Measurements from ENCODE around the gene EP400.
"Not testable (repeated sequence)": the region's sequence is repeated elsewhere in the genome, so short reads cannot be mapped to it uniquely, and the experiment has no call there.

Gene EP400

DNA sequence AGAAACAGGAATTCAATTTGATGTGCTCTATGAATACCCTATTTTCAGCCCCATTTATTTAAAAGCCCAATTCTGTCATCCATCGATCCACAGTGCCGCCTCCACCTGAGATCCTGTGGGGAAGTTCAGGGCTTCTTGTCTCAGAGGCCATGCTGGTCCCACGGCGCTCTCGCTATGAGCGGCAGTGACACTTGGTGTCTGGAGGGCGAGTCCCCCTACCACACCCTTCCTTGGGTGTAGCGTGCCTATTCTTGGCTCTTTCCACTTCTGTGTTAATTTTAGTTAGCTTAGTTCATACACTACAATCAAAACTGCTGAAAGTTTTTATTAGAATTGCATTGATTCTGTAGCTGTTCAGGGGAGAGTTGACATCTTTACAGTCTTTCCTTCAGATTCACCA, 120.6 kb downstream of the EP400 start:
- DNase-seq = no peak

DNA sequence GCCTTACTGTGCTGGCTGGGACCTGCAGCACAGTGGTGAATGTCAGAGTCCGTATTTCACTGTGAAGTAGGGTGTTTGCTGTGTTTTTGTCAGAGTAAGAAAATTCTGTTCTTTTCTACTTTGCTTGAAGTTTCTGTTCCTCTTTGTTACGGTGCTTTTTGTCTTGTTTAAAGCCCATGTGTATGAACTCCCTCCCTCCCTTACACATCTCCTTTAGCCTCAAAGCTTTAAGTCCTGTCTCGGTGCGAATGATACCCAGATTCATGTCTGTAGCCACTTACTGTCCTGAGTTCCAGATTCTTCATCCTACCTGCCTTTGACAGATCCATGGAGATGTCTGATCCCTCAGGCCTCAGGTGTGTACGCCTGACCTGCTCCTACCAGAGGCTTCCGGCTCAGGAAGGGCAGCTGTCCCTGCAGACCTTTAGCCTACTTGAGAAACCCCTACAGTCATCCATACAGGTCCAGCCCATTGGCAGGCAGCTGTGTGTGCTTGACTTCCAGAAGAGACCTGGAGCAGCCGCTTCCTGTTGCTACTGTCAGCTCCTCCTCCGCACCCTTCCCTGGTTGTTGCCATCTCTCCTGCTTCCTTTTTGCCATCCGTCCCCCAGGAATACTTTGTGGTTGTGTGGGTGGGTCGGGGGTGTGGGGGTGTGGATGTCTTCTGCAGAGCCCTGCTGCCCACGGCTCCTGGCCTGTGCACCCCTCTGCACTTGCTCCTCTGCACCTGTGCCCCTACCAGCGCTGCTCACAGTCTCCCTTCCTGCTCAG, 121.5 kb downstream of the EP400 start:
- DNase-seq = no peak

DNA sequence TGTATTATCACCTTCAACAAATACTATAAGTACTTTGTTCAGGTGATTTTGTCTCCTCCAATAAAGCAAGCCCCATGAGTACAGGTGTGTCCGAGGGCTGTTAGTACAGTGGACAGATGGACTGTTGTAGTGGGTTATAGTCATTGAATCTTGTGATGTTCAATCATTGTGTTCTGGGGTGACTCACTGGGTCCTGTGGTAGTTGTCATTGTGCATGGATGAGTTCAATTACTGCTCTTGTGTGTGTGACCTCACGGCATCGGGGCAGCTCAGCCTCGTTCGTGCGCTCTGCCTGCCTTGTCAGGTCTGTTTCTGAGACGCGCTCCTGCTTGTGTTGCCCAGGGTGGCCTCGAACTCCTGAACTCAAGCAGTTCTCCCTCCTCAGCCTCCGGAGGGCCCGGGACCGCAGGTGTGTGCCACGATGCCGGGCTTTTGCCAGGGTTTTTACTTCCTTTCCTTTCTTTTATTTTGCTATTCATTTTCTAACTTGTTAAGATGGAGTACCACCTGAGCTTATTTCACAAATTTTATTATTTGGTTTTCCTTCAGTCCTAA, 122.2 kb downstream of the EP400 start:
- no peak for DNase-seq

DNA sequence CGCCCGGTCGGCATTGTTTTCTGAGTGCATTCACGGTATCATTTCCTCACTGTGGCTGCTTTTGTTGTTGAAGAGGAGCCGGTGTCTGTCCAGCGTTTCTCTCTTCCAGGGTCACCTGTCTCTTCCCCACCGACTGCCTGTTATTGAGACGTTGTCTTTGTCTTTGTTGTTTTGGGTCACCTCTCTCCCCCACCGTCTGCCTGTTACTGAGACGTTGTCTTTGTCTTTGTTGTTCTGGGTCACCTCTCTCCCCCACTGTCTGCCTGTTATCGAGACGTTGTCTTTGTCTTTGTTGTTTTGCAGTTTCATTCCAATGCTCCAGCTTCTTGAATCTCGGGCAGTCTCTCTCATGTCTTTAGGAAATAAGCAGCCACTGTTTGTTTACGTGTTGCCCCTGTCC, 124.5 kb downstream of the EP400 start:
- no peak for DNase-seq

DNA sequence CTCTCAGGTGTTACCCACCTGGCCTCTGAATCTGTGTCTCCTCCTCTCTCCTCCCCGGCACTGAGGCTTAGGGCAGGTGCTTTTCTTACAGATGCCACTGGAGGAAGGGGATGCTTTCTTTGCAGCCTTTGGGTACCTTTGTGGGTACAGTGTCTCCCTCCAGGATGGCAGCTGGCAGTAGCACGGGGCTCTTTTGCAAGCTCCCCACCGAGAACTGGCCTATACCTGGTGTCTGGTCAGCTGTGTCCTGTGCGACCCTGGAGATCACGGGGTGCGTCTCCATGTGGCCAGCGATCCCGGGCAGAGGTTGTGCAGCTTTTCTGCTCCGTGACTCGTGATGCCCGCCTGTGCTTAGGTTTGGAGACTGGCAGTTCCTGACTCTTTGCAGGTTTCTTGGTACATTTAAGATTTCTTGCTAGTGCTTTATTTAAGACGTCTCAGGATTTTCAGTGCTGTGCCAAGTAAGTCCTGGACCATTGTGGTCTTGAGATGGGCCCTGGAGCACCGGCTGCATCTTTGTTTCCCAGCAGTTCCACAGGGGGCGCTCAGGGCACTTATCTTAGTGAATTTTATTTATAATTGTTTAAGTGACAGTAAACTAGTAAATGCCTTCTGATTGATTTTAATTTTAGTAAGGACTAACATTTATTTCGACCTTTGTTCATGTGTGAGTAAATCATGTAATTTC, 125.4 kb downstream of the EP400 start:
- no peak for DNase-seq

DNA sequence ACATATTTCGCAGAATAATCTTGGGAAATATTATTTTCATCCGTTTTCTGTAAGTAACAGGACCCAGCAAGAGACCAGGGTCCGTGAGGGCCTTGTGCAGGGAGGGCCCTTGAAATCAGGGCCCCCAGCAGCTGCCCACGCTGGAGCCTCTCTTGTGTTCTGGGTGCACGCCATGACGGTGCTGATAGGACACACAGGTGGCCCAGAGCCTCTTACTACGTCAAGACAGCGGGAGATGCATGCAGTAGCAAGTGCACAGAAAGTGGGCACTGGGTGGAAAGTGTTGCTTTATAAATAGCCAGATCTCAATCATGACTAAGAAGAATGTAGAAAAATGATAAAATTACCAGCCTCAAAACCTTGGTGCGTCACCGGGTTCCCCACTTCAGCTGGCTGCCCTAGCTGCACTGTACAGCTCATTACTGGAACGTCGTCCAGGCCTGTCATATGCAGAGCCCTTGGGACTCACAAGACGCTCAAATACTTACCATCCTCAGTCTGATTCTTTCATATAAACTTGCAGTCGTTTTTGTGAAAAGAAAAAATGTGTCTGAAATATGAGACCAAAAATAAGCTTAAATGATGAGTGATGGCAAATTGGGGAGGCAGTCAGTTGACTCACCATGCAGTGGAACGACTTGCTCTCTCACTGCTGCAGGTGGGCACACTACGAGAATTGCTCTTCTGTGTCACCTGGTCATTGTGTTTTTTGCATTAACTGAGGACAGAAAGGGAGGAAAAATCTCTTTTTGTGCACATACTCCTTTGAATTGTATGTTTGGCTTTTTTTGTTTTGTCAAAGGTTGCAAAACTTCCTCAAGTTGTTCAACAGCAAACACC, 126.2 kb downstream of the EP400 start:
- DNase-seq = no peak

DNA sequence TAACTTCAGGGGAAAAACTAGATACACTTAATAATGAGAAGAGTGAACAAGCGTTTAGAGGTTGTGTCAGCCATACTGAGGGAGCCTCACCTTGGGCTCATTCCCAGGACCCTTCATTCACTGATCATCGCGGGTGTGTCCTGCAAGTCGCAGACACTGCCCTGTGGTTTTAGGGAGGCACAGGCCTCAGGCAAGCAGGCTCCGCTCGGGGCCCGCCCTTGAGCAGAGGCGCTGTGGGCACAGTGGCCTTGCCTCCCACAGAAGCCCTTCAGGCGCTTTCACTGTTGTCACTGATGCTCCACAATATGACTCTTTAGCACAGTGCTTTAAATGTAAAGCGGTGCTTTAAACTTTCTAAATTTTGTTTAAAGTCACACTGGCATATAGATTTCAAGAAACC, 127.0 kb downstream of the EP400 start:
- no peak for DNase-seq

DNA sequence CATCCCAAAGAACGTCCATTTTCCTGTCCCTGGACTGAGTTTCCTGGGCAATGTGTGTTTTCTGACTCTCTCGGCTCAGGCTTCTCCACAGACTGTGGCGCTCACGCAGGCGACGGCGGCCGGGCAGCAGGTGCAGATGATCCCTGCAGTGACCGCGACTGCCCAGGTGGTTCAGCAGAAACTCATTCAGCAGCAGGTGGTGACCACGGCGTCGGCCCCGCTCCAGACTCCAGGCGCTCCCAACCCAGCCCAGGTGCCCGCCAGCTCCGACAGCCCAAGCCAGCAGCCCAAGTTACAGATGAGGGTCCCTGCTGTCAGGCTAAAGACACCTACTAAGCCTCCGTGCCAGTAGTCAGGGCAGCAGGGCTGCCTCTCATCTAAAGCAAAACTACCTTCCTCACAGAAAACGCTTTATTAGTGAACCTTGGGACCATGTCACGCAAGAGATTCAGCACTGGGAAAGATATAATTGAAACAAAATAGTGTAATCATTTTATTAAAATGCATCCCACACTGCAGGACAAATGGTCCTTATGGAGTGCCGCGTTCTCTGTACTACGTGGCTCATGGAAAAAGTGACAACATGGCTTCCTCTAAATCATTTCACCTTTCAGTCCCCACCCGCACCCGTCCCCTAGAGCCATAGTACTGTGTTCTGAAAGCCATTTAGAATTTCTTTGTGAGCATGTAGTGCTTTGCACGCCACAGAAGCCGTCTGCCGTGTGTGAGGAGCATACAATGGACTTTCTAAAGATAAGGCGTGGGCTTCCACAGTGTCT, 127.8 kb downstream of the EP400 start:
- no peak for DNase-seq

DNA sequence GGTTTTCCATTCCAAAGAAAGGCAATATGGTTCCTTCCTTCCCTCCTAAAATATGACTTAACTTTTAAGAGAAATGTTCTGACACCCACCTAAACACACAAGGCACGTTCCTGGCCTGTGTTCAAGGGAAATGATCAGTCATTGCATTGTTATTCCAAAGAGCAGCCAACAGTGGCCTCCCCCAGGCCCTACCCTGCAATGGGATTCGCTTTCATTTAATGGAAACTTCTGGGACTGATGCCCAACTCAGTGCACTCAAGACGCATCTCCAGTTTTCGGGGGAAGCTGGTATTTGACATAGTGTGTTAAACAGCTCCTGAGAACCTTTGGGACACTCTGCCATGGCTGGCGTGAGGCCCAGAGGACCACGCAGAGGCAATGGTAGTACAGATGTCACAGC, 128.4 kb downstream of the EP400 start:
- DNase-seq = no peak

DNA sequence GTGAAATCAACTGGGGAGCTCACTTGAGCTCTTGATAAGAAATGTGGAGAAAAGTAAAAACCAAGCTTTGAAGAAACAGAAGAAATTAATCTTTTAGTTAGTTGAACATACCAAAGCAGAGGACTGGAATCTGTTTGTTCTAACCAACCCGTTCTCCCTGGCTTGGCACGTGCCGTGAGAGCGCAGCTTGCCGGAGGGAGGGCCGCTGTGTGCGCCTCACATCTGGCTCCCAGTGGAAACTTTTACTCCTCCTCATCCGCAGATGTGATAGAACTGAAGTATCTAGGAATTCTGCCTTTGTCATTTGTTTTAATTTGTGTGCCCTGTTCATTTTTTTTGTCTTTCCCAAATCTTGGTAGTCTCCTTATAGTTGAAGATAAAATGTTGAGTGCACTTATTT, 129.5 kb downstream of the EP400 start:
- no peak for DNase-seq

DNA sequence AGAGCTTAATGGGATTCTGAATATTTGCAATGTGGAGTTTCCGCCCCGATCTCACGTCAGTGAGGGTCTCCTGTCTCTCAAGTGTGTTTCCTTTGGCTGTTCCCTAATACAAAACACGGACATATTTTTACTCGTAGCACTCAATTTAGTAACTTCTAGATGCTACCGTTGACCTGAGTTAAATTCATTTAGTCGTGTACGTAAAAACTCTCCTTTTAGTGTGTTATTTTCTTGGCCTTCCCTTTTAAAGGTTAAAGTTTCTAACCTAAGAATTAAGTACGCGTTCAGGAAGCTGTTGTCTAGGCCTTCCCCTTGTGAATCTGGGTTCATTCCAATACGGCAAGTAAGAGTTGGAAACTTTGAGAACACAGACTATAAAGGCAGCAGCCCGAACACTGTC, 130.0 kb downstream of the EP400 start:
- no peak for DNase-seq

DNA sequence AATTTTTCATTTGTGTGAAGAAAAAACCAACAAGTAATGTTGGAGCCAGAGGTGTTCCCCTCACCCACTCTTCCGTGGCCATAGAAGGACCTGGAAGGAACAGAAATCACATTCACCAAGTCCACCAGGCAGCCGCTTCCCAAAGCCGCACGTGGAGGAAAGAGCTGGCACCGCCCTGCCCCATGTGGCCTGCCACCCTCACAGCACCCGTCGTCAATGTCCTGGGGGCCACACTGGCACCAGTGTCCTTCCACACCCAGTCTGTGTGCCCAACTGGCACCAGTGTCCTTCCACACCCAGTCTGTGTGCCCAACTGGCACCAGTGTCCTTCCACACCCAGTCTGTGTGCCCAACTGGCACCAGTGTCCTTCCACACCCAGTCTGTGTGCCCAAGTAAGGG, 130.8 kb downstream of the EP400 start:
- DNase-seq = not testable (repeated sequence)

DNA sequence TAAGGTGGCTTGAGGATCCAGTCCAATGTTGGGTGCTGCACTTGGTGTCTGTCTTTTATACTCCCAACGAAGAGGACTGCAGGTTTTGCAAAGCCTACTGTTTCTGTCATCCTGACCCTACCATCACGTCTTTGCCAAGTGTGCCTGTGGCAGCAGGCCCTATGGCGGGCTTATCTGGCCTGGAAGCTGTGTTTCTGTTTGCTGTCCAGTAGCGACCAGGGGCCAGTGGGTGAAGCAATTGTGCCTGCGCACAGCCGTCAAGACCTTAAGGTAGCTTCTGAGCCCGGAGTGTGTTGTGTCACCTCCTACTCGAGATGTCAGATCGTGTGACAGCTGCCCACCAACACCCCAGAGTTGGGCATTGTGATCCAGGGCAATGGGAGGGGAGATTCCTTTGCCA, 131.7 kb downstream of the EP400 start:
- no peak for DNase-seq

DNA sequence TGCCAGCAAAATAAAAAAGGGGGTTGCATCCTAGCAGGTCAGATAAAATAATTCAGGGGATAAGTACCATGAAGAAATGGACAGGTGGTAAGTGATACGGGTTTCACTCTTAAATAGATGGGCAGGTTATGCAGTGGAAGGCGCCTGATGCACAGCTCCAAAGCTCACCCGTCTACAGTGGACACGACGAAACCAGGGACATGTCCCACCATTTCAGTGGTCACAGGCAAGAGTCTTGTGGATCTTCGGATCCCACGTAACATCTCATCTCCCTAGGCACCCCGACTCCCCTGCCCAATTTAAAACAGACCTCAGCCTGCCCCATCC, 133.8 kb downstream of the EP400 start:
- no peak for DNase-seq

DNA sequence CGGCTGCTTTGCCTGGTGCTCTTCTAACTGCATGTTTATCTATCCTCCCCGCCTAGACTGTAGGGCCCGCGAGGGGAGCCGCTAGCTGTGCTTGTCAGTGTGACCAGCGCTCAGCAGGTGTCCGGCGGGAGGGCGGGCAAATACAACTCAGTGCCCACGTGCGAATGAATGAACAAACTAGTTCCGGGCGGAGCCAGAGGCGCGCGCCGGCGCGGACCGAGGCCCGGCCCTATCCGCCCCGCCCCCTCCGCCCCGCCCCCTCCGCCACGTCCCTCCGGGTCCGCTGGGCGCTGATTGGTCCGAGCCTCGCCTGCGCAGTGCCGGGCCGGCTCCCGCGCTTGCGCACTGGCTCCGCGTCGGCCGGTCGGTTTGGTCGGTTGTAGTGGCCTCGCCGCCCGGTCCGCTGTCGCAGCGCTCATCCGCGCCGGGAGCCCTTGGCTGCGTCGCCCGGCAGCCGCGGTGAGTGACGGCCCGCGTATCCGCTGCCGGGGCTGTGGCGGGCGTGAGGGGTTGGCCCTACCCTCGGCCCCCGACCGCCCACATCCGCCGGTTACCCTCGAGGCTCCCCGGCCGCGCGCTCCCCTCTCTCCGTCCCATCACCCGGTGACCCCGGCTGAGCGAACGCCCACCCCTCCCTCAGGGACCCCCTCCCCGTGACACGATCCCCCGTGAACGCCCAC, 134.3 kb downstream of the EP400 start:
- peak; percentile 85 for DNase-seq

DNA sequence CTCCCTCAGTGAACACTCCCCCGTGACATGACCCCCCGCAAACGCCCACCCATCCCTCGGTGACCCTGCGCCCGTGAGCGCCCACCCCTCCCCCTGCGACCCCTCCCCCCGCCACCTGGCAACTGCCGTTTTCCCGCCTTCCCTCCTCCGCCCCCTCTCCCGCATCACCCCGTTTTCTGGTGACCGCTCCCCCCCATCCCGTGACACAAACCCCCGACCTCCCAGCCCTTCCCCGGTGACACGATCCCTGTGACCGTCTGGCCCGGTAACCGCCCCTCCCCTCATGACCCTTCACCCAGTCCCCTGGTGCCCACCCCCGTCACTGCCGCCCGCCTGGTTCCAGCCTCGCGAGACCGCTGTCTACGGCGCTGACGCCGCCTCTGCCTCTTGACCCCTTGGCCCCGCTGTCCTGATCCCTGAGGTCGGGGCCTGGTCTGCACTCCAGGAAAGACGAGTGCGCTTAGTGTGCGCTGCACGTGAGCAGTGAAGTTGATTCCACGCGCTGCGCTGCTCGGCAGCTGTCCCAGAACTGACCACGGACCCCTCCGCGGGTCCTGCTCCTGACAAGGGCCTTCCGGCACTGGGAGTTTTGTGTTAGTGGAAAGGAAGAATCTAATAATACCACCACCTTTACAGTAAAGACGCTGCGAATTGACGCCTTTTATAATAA, 135.0 kb downstream of the EP400 start:
- DNase-seq = peak; percentile 45

DNA sequence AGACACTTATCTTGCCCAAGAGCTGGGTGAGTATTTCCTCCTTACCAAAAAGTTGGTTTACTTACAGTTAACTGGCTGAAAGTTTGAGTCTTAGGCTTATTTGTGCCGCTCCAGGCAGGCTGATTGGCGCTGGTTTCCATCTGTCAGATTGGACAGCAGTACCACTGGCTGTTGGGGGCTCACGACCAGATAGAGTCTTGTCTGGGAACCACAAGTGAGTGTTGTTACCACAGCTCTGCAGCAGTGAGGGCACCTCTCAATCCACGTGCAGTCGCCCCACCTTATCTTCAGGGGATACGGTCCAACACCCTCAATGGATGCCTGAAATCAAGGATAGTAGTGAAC, 135.5 kb downstream of the EP400 start:
- DNase-seq = no peak

DNA sequence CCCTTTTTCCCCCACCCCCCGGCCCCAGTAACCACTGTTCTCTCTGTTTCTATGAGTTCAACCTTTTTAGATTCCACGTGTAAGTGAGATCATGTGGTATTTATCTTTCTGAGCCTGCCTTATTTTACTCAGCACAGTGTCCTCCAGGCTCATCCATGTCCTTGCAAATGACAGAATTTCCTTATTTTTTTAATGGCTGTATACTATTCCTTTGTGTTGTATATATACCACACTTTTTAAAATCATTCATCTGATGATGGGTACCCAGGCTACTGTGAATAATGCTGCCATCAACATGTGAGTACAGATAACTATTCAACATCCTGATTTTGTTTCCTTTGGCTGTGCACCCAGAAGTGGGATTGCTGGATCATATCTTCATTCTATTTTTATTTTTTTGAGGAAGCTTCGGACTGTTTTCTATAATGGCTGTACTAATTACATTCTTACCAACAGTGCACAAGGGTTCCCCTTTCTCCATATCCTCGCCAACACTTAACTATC, 139.7 kb downstream of the EP400 start:
- DNase-seq = no peak

DNA sequence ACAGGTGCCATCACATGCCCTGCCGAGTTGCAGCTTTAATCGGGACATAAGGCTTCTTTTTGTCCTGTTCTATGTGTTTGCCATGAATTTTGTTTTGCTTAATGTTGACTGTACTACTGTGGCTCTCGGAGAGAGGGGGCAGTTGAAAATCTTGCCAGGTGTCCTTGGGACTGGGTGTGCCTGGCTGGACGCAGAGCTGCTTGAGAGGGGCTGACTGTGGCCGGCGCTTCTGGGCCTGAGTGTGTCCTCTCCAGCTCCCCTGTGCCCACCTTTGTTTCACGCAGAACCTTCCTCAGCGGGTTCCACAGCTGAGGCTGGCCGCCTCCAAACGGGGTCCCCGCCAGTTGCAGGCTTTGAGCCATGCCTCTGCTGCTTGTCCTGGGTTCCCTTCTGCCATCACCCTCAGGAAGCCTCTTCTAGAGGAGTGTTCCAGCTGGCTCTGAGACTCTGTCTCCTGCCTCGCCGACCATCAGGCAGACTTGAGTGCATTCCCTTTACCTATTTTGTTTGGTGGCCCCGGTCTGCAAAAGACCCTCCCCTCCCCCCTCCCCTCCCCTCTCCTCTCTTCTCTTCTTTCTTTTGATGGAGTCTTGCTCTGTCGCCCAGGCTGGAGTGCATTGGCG, 144.6 kb downstream of the EP400 start:
- no peak for DNase-seq

DNA sequence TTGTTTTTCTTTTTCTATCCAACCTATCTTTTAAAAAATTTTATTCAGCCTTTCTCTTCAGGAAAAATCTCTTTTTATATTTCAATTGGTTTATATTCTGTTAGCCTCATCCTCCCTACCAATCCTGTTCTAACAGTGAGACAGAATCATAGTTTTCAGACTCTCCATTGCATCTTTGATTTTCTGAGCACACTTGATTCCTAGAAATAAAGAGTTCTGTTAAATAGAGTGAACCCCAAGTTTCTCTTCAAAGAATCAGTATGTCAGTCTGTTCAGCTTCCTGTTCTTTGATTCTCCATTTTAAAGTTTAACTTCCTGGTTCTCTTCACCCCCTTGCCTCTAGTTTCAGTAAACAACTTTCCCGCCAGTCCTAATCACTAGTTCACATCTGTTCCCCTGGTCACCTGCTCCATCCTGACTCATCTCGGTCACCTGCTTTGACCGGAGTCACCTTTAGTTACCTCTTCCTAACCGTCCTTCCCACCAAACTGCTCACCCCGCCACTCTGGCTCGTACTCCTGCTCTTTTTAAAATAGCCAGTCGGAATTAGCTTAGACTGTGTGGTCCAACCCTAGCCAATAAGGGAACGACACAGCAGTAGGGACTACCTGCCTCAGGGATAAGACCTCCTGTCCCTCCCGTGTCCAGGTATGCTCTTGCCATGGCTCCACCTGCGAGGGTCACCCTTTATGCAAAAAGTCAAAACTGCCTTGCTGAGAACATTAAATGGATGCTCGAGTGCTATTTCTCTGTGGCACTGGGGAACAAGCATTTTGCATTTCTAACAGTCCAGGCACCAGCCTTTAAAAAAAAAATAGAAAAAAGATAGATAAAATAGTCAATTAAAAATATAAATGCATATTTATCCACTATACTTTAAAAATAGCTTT, 146.0 kb downstream of the EP400 start:
- DNase-seq = no peak

Measured in effector CD4-positive, alpha-beta T cell (primary cell).